SK-N-SH (cell line): ENCODE measurements around the gene ALX1. TPM values are rescaled to one million over a fixed set of nuclear protein-coding genes. Genes with fewer than 3 reads are reported as not detected.

Experiments
- CTCF ChIA-PET: fragments of 300-600, 350-600 bp; formaldehyde crosslinking; extraction: SDS; loops from one replicate; lab custom pipeline; 2021; lab: Yijun Ruan, JAX
- POLR2A ChIA-PET: fragments of 350-600 bp; sonication (Branson Sonifier 250); formaldehyde crosslinking; extraction: SDS; loops from one replicate; lab custom pipeline; 2020; ENCODE audit warnings: antibody characterized with exemption, inconsistent platforms; lab: Yijun Ruan, JAX
- DNase-seq: peaks from one replicate; pipeline ENCODE4 v3.0.0; 2012
- H2AFZ ChIP-seq: fragments of 200-600 bp; sonication (generic); 2 replicates; pipeline ENCODE4 v1.8.1; 2016; ENCODE audit warnings: antibody characterized with exemption, mild to moderate bottlenecking, low read depth
- H3F3A ChIP-seq: fragments of 200-600 bp; sonication (generic); replicated peaks from 2 replicates; pipeline ENCODE3; 2016; ENCODE audit warnings: antibody characterized with exemption, mild to moderate bottlenecking; ENCODE audit not compliant: insufficient read depth
- H3K27ac ChIP-seq, 2 experiments: fragments of 200-500 bp in 1 of 2; fragments of 200-600 bp in 1 of 2; sonication (Bioruptor generic) in 1 of 2; sonication (generic), shearing (Covaris generic) in 1 of 2; 2 replicates each; pipeline versions ENCODE4 v1.5.1 to v1.6.1; 2014 to 2016; ENCODE audit warnings: low read depth in 2 of 2, inconsistent platforms in 1 of 2, low read length in 1 of 2, mild to moderate bottlenecking in 1 of 2, mixed read lengths in 1 of 2
- H3K27me3 ChIP-seq: fragments of 200-600 bp; sonication (generic), shearing (Covaris generic); 2 replicates; pipeline ENCODE4 v1.6.1; 2016; ENCODE audit warnings: mixed run types; ENCODE audit not compliant: insufficient read depth
- H3K36me3 ChIP-seq, 2 experiments: fragments of 200-500 bp in 1 of 2; fragments of 200-600 bp in 1 of 2; sonication (Bioruptor generic) in 1 of 2; sonication (generic) in 1 of 2; replicated peaks in 1 of 2; 2 replicates each; pipeline versions ENCODE3 to v1.5.1; 2014 to 2016; ENCODE audit warnings: low read length in 1 of 2, mild to moderate bottlenecking in 1 of 2; ENCODE audit not compliant: insufficient read depth in 2 of 2, control insufficient read depth in 1 of 2
- H3K4me1 ChIP-seq, 2 experiments: fragments of 200-500 bp in 1 of 2; fragments of 200-600 bp in 1 of 2; sonication (Bioruptor generic) in 1 of 2; sonication (generic), shearing (Covaris generic) in 1 of 2; 2 replicates each; pipeline versions ENCODE4 v1.5.1 to v1.6.1; 2014 to 2016; ENCODE audit warnings: low read depth in 1 of 2, low read length in 1 of 2, mixed run types in 1 of 2; ENCODE audit not compliant: insufficient read depth in 2 of 2, control insufficient read depth in 1 of 2
- H3K4me2 ChIP-seq: fragments of 200-600 bp; sonication (generic), shearing (Covaris generic); 2 replicates; pipeline ENCODE4 v1.6.1; 2017; ENCODE audit warnings: mixed run types
- H3K4me3 ChIP-seq, 2 experiments: fragments of 200-500 bp in 1 of 2; fragments of 200-600 bp in 1 of 2; sonication (Bioruptor generic) in 1 of 2; sonication (generic), shearing (Covaris generic) in 1 of 2; 2 replicates each; pipeline versions ENCODE4 v1.5.1 to v1.8.1; 2014 to 2016; ENCODE audit warnings: low read depth in 2 of 2, inconsistent platforms in 1 of 2, low read length in 1 of 2, mild to moderate bottlenecking in 1 of 2, mixed read lengths in 1 of 2, moderate library complexity in 1 of 2
- H3K79me2 ChIP-seq: fragments of 200-600 bp; sonication (generic); 2 replicates; pipeline ENCODE4 v1.8.1; 2017; ENCODE audit warnings: mild to moderate bottlenecking; ENCODE audit not compliant: insufficient read depth
- H3K9ac ChIP-seq: fragments of 200-600 bp; sonication (generic); 2 replicates; pipeline ENCODE4 v1.6.1; 2017; ENCODE audit warnings: mixed run types
- H3K9me2 ChIP-seq: fragments of 200-600 bp; sonication (generic); 2 replicates; pipeline ENCODE4 v1.6.1; 2017; ENCODE audit warnings: mixed run types
- H3K9me3 ChIP-seq: fragments of 200-600 bp; sonication (generic); 2 replicates; pipeline ENCODE4 v1.6.1; 2017; ENCODE audit warnings: mixed run types, mild to moderate bottlenecking, moderate library complexity
- H4K20me1 ChIP-seq: fragments of 200-600 bp; sonication (generic); 2 replicates; pipeline ENCODE4 v1.6.1; 2017; ENCODE audit warnings: mild to moderate bottlenecking, mixed run types; ENCODE audit not compliant: insufficient read depth
- CHD2 ChIP-seq: fragments of 150-350 bp; IDR thresholded peaks from 2 replicates; pipeline ENCODE4 v1.6.1; 2018; ENCODE audit warnings: low read length; ENCODE audit not compliant: partially characterized antibody
- GATA2 ChIP-seq: sonication (generic); formaldehyde crosslinking; IDR thresholded peaks from 2 replicates; pipeline ENCODE4 v1.5.0; 2020; ENCODE audit warnings: mild to moderate bottlenecking, missing genetic modification reagents
- MXI1 ChIP-seq: IDR thresholded peaks from 2 replicates; pipeline ENCODE4 v1.6.1; 2012; ENCODE audit warnings: mild to moderate bottlenecking, low read depth, low read length, improper control_type of control experiment
- NRF1 ChIP-seq: IDR thresholded peaks from 2 replicates; pipeline ENCODE4 v1.6.1; 2012; ENCODE audit warnings: low read depth, mild to moderate bottlenecking, low read length
- RAD21 ChIP-seq: IDR thresholded peaks from 2 replicates; pipeline ENCODE4 v1.6.1; 2012; ENCODE audit warnings: mild to moderate bottlenecking, low read length
- RCOR1 ChIP-seq: fragments of 150-350 bp; IDR thresholded peaks from 2 replicates; pipeline ENCODE4 v1.6.1; 2017; ENCODE audit warnings: antibody characterized with exemption, low read length
- RFX5 ChIP-seq: IDR thresholded peaks from 2 replicates; pipeline ENCODE4 v1.6.1; 2012; ENCODE audit warnings: mild to moderate bottlenecking, improper control_type of control experiment, low read length
- SMC3 ChIP-seq: IDR thresholded peaks from 2 replicates; pipeline ENCODE4 v1.6.1; 2012; ENCODE audit warnings: low read depth, low read length, improper control_type of control experiment
- TAF1 ChIP-seq: IDR thresholded peaks from 2 replicates; pipeline ENCODE4 v1.6.1; 2012; ENCODE audit warnings: low read depth, mild to moderate bottlenecking, low read length, moderate library complexity, borderline replicate concordance
- polyA plus RNA-seq, 3 experiments: library from polyadenylated mRNA; depleted of rRNA; stranded (reverse); fragments of >200 nt; gene quantifications; 2 replicates each; pipeline ENCODE4 v1.2.3, GENCODE V29; 2012
- TF ChIP-seq, protein P1 (sequence below): fragments of 200-600 bp; sonication (generic); IDR thresholded peaks from 2 replicates; pipeline ENCODE4 v1.6.1; 2017; ENCODE audit warnings: antibody characterized with exemption, mild to moderate bottlenecking, moderate library complexity
- TF ChIP-seq, protein P2 (sequence below): fragments of 150-350 bp; IDR thresholded peaks from 2 replicates; pipeline ENCODE4 v1.6.1; 2017; ENCODE audit warnings: antibody characterized with exemption, low read length, low read depth, borderline replicate concordance
- TF ChIP-seq, protein P3 (sequence below): IDR thresholded peaks from 2 replicates; pipeline ENCODE4 v1.6.1; 2012; ENCODE audit warnings: mild to moderate bottlenecking, low read depth, low read length, moderate library complexity

Gene ALX1
- polyA plus RNA-seq, 1 of the 3 experiments (the other 2 are of a cell fraction) = not detected

DNA sequence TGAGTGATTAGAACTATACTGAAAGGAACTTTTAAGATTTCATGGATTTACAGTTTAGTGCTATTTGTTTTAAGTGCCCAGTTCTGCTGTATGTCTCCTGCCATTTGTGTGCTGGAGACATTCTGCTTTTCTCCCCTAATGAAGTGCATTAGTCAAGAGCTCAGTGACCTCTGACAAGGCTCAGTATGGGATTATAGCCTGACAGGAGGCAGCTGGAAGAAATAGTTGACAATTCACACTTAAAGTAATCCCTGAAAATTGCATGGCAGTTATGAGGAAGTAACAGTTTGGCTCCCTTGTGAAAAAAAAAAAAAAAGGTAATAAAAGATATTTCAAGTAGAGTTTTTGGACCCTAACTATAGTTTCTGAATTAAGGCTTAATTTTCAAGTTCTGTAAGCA, 70.3 kb downstream of the ALX1 start:
- no peak for DNase-seq
- Histone ChIP-seq H3K4me3 (no peak overlapping the region), H2AFZ (no peak overlapping the region), H3K27ac (no peak overlapping the region), H3K9me3 (no peaks in the 10 kb centered on the region), H3K4me1 (peaks cover 0 to 5% of the 10 kb centered on the region in 2 experiments; a peak in 1 of 4 replicates), H4K20me1 (no peaks in the 10 kb centered on the region), H3K79me2 (no peaks in the 10 kb centered on the region), H3K9ac (no peak overlapping the region), H3K9me2 (no peaks in the 10 kb centered on the region), H3K4me2 (no peak overlapping the region), H3K27me3 (no peaks in the 10 kb centered on the region), H3K36me3 (no peaks in the 10 kb centered on the region), H3F3A (no peaks in the 10 kb centered on the region)
- POLR2A ChIA-PET = no interaction called here
- CTCF ChIA-PET = no interaction called here
- TF ChIP-seq SMC3 = no peak
- TF ChIP-seq TAF1 = no peak
- TF ChIP-seq RFX5 = no peak
- no peak for TF ChIP-seq MXI1
- TF ChIP-seq GATA2 (CRISPR knock-in tag) = no peak
- TF ChIP-seq RAD21 = no peak
- TF ChIP-seq, protein P1, sequence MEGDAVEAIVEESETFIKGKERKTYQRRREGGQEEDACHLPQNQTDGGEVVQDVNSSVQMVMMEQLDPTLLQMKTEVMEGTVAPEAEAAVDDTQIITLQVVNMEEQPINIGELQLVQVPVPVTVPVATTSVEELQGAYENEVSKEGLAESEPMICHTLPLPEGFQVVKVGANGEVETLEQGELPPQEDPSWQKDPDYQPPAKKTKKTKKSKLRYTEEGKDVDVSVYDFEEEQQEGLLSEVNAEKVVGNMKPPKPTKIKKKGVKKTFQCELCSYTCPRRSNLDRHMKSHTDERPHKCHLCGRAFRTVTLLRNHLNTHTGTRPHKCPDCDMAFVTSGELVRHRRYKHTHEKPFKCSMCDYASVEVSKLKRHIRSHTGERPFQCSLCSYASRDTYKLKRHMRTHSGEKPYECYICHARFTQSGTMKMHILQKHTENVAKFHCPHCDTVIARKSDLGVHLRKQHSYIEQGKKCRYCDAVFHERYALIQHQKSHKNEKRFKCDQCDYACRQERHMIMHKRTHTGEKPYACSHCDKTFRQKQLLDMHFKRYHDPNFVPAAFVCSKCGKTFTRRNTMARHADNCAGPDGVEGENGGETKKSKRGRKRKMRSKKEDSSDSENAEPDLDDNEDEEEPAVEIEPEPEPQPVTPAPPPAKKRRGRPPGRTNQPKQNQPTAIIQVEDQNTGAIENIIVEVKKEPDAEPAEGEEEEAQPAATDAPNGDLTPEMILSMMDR = no peak
- no peak for TF ChIP-seq RCOR1
- TF ChIP-seq, protein P2, sequence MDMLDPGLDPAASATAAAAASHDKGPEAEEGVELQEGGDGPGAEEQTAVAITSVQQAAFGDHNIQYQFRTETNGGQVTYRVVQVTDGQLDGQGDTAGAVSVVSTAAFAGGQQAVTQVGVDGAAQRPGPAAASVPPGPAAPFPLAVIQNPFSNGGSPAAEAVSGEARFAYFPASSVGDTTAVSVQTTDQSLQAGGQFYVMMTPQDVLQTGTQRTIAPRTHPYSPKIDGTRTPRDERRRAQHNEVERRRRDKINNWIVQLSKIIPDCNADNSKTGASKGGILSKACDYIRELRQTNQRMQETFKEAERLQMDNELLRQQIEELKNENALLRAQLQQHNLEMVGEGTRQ = no peak
- TF ChIP-seq NRF1 = no peak
- TF ChIP-seq, protein P3, sequence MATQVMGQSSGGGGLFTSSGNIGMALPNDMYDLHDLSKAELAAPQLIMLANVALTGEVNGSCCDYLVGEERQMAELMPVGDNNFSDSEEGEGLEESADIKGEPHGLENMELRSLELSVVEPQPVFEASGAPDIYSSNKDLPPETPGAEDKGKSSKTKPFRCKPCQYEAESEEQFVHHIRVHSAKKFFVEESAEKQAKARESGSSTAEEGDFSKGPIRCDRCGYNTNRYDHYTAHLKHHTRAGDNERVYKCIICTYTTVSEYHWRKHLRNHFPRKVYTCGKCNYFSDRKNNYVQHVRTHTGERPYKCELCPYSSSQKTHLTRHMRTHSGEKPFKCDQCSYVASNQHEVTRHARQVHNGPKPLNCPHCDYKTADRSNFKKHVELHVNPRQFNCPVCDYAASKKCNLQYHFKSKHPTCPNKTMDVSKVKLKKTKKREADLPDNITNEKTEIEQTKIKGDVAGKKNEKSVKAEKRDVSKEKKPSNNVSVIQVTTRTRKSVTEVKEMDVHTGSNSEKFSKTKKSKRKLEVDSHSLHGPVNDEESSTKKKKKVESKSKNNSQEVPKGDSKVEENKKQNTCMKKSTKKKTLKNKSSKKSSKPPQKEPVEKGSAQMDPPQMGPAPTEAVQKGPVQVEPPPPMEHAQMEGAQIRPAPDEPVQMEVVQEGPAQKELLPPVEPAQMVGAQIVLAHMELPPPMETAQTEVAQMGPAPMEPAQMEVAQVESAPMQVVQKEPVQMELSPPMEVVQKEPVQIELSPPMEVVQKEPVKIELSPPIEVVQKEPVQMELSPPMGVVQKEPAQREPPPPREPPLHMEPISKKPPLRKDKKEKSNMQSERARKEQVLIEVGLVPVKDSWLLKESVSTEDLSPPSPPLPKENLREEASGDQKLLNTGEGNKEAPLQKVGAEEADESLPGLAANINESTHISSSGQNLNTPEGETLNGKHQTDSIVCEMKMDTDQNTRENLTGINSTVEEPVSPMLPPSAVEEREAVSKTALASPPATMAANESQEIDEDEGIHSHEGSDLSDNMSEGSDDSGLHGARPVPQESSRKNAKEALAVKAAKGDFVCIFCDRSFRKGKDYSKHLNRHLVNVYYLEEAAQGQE = no peak
- TF ChIP-seq CHD2 = no peak

Other genes starting within 250 kb of the ALX1 start
- 0.05 and 0.06 TPM in 2 replicates for gene TSPAN19, start 243.9 kb upstream of the ALX1 start, polyA plus RNA-seq (2012; rRNA removed)
- 0.39 and 0.67 TPM in 2 replicates for gene LRRIQ1, start 243.9 kb upstream of the ALX1 start, polyA plus RNA-seq (2012; rRNA removed)